SK-N-SH treated with all-trans-retinoic acid at 6 μM for 48 hours (cell line): Measurements from ENCODE around the gene CPXM2.

ENCODE experiments used
- ARNTL ChIP-seq: fragments of 450-650 bp; formaldehyde crosslinking; IDR thresholded peaks from 2 replicates; pipeline ENCODE4 v1.5.0; 2020; ENCODE audit warnings: low read depth, mild to moderate bottlenecking, moderate library complexity, borderline replicate concordance
- BACH2 ChIP-seq: fragments of 250-450 bp; sonication (Bioruptor Pico); IDR thresholded peaks from 2 replicates; pipeline ENCODE4 v1.9.0; 2021; ENCODE audit warnings: mild to moderate bottlenecking, borderline replicate concordance
- CREB5 ChIP-seq: fragments of 250-450 bp; sonication (Bioruptor Pico); IDR thresholded peaks from 2 replicates; pipeline ENCODE4 v1.5.1; 2020; ENCODE audit warnings: low read depth, mild to moderate bottlenecking, moderate library complexity
- CSDC2 ChIP-seq: fragments of 250-450 bp; sonication (Bioruptor Pico); IDR thresholded peaks from 2 replicates; pipeline ENCODE4 v1.5.0; 2020; ENCODE audit warnings: mild to moderate bottlenecking, moderate library complexity
- PATZ1 ChIP-seq: fragments of 250-450 bp; sonication (Bioruptor Pico); IDR thresholded peaks from 2 replicates; pipeline ENCODE4 v1.8.0; 2020; ENCODE audit warnings: mild to moderate bottlenecking, moderate library complexity, borderline replicate concordance
- POU6F1 ChIP-seq: fragments of 250-450 bp; sonication (Bioruptor Pico); IDR thresholded peaks from 2 replicates; pipeline ENCODE4 v1.8.0; 2021; ENCODE audit warnings: low read depth, mild to moderate bottlenecking, moderate library complexity, borderline replicate concordance
- ZNF70 ChIP-seq: fragments of 450-650 bp; formaldehyde crosslinking; IDR thresholded peaks from 2 replicates; pipeline ENCODE4 v1.5.0; 2020; ENCODE audit warnings: mild to moderate bottlenecking, moderate library complexity

- TF ChIP-seq BACH2 (CRISPR knock-in tag) (no peak), CREB5 (no peak), ARNTL (CRISPR knock-in tag) (no peak), POU6F1 (no peak), ZNF70 (CRISPR knock-in tag) (no peak), CSDC2 (CRISPR knock-in tag) (no peak), PATZ1 (CRISPR knock-in tag) (no peak)
Measured at GRCh38 chr10:123757853-123758252, 133.8 kb downstream of the CPXM2 start.
